Ishikawa (cell line): ENCODE data around the gene DLL3.

Experiments
- CEBPB ChIP-seq: IDR thresholded peaks from 2 replicates; pipeline ENCODE4 v1.6.1; 2012
- CREB1 ChIP-seq: IDR thresholded peaks from 2 replicates; pipeline ENCODE4 v1.6.1; 2012; ENCODE audit warnings: low read depth
- EGR1 ChIP-seq: IDR thresholded peaks from 2 replicates; pipeline ENCODE4 v1.6.1; 2012
- EP300 ChIP-seq: IDR thresholded peaks from 2 replicates; pipeline ENCODE4 v1.6.1; 2012; ENCODE audit warnings: borderline replicate concordance
- FOXM1 ChIP-seq: IDR thresholded peaks from 2 replicates; pipeline ENCODE4 v1.6.1; 2012; ENCODE audit warnings: low read depth, borderline replicate concordance
- NFIC ChIP-seq: IDR thresholded peaks from 2 replicates; pipeline ENCODE4 v1.6.1; 2012
- RAD21 ChIP-seq: IDR thresholded peaks from 2 replicates; pipeline ENCODE4 v1.6.1; 2012; ENCODE audit warnings: low read depth
- REST ChIP-seq: IDR thresholded peaks from 2 replicates; pipeline ENCODE4 v1.6.1; 2012; ENCODE audit warnings: low read depth, mild to moderate bottlenecking
- TAF1 ChIP-seq: IDR thresholded peaks from 2 replicates; pipeline ENCODE4 v1.6.1; 2012; ENCODE audit warnings: low read depth, mild to moderate bottlenecking
- TCF12 ChIP-seq: IDR thresholded peaks from 2 replicates; pipeline ENCODE4 v1.6.1; 2012; ENCODE audit warnings: low read depth
- TEAD4 ChIP-seq: IDR thresholded peaks from 2 replicates; pipeline ENCODE4 v1.6.1; 2012
- USF1 ChIP-seq: IDR thresholded peaks from 2 replicates; pipeline ENCODE4 v1.6.1; 2012
- YY1 ChIP-seq: IDR thresholded peaks from 2 replicates; pipeline ENCODE4 v1.6.1; 2012; ENCODE audit warnings: low read depth
- ZBTB7A ChIP-seq: IDR thresholded peaks from 2 replicates; pipeline ENCODE4 v1.6.1; 2012; ENCODE audit warnings: low read depth
- TF ChIP-seq, protein P1 (sequence below): IDR thresholded peaks from 2 replicates; pipeline ENCODE4 v1.6.1; 2012

DLL3 gene

GRCh38 chr19:39520541-39521484 lies 22.1 kb downstream of the DLL3 start:
- TF ChIP-seq RAD21 (no peak), REST (no peak), USF1 (no peak), YY1 (no peak)

DNA sequence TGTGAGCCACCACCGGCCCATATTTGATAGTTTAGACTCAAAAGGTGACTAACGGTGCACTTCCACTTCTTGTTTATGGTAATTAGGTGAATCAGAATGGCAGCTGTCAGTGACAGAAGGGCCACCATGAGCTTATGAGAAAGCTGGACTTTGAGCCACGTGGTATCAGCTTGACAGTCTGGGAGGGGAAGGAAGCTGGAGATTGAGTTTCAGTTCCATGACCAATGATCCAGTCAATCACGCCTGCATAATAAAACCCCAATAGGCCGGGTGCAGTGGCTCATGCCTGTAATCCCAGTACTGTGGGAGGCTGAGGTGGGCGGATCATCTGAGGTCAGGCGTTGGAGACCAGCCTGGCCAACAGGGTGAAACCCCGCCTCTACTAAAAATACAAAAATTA lies 25.7 kb downstream of the DLL3 start:
- no peak for TF ChIP-seq USF1

GRCh38 chr19:39525205-39525604 lies 26.5 kb downstream of the DLL3 start:
- no peak for TF ChIP-seq CREB1
- TF ChIP-seq USF1 = no peak
- no peak for TF ChIP-seq TEAD4
- TF ChIP-seq TCF12 = no peak

DNA sequence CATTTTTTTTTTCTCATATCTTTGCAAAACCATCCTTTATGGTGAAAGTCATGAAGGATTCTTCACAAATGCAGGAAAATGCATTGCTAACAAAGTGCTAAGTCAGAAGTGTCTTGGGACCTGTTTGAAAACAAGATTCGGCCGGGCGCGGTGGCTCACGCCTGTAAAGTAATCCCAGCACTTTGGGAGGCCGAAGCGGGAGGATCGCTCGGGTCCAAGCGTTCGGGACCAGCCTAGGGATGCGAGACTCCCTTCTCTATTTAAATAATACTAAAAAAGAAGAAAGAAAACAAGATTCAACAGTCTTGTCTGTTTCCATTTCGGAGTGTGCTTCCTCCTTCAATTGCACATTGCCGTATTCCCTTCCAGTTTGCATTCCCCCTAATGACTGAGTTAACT lies 33.1 kb downstream of the DLL3 start:
- TF ChIP-seq EGR1 = no peak
- TF ChIP-seq CEBPB = no peak
- no peak for TF ChIP-seq TCF12
- TF ChIP-seq, protein P1, sequence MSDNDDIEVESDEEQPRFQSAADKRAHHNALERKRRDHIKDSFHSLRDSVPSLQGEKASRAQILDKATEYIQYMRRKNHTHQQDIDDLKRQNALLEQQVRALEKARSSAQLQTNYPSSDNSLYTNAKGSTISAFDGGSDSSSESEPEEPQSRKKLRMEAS = no peak
- no peak for TF ChIP-seq USF1
- TF ChIP-seq EP300 = no peak
- no peak for TF ChIP-seq RAD21
- no peak for TF ChIP-seq ZBTB7A
- TF ChIP-seq REST = no peak
- TF ChIP-seq FOXM1 = no peak

- TF ChIP-seq CEBPB (no peak), RAD21 (peak; percentile 99), YY1 (peak; percentile 80), ZBTB7A (no peak), TAF1 (peak; percentile 69; the same call in 1 of the 2 replicates)
- TF ChIP-seq, protein P1 = peak; percentile 21; the same call in 1 of the 2 replicates
Observed at GRCh38 chr19:39532233-39533002, 33.7 kb downstream of the DLL3 start, which contains the start of gene EID2B. Gene EID2B (minus strand): TSS chr19:39532852. CDS start chr19:39532802, 50 bp downstream.

DNA sequence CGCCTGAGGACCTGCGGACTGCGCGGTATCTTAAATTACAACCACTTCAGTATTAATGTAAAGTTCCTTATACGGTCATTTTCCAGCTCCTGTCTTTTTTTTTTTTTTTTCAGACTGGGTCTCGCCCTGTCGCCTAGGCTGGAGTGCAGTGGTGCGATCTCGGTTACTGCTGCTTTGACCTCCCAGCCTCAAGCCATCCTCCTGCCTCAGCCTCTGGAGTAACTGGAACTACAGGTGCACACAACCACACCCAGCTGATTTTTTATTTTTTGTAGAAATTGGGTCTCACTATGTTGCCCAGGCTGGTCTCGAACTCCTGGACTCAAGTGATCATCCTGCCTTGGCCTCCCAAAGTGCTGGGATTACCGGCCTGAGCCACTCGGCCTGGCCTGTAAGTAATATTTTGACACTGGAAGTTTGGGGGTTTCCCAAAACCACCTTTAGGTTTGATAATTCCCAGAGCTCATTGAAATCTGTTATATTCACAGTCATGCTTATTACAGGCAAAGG lies 34.3 kb downstream of the DLL3 start:
- TF ChIP-seq REST (no peak), USF1 (no peak), CREB1 (no peak), FOXM1 (no peak), TEAD4 (no peak), EGR1 (no peak), TAF1 (no peak), ZBTB7A (no peak), NFIC (no peak), YY1 (no peak), RAD21 (no peak), CEBPB (no peak)
- TF ChIP-seq, protein P1 = no peak
